HG03095 (cell line): ENCODE data around the gene PRR22.
"Not testable (repeated sequence)": the region's sequence is repeated elsewhere in the genome, so short reads cannot be mapped to it uniquely, and the experiment has no call there.

ENCODE experiments used
- ATAC-seq: cut with Tn5 transposase; IDR thresholded peaks from one replicate; pipeline ENCODE4 v1.9.1; 2021; ENCODE audit warnings: moderate library complexity; ENCODE audit not compliant: unreplicated experiment

The PRR22 gene

DNA sequence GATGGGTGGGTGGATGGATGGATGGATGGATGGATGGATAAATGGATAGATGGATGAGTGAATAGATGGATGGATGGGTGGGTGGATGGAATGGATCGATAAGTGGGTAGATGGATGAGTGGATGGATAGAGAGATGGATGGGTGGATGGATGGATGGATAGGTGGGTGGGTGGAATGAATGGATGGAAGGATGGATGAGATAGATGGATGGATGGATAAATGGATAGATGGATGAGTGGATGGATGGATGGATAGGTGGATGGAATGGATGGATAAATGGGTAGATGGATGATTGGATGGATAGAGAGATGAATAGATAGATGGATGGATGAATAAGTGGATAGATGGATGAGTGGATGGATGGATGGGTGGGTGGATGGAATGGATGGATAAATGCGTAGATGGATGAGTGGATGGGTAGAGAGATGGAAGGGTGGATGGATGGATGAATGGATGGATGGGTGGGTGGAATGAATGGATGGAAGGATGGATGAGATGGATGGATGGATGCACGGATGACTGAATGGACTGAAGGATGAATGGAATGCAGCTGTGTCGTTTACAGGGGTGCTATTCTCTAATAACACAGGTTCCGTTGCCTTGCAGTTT, 21.8 kb downstream of the PRR22 start:
- no peak for ATAC-seq

GRCh38 chr19:5753743-5754142, 30.8 kb downstream of the PRR22 start:
- ATAC-seq: no peak

GRCh38 chr19:5751709-5752108, 32.8 kb downstream of the PRR22 start:
- ATAC-seq: no peak

- ATAC-seq: no peak
These were observed 35.0 kb downstream of the PRR22 start for GRCh38 chr19:5749505-5749904.

DNA sequence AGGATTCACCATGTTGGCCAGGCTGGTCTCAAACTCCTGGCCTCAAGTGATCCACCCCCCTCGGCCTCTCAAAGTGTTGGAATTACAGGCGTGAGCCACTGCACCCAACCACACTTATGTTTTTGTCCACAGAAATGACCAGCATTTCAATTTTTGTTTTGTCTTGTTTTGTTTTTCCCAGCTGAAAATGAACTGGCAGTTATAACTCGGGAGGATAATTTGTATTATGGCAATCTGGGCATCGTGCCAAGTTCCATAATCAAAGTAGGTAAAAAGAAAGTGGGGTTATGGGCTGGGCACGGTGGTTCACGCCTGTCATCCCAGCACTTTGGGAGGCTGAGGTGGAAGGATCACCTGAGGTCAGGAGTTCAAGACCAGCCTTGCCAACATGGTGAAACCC, 35.6 kb downstream of the PRR22 start:
- ATAC-seq: not testable (repeated sequence)

- ATAC-seq: not testable (repeated sequence)
These were observed 39.5 kb downstream of the PRR22 start for GRCh38 chr19:5744999-5745398.

DNA sequence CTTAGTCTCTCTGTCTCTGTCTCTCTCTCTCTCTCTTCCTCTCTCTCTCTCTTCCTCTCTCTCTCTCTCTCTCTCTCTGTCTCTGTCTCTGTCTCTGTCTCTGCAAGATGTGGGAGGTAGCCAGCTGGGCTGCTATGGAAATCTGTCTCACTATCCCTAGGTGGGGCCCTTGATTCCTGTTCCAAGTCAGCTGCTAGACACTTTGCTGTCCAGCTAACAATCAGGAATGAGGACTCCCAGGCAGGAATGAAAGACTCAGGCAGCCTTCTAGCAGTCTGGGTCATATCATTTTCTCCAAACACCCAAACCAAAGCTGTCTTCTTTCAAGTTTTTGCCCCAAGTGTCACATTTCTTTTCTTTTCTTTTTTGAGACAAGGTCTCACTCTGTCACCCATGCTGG, 40.9 kb downstream of the PRR22 start:
- no peak for ATAC-seq

DNA sequence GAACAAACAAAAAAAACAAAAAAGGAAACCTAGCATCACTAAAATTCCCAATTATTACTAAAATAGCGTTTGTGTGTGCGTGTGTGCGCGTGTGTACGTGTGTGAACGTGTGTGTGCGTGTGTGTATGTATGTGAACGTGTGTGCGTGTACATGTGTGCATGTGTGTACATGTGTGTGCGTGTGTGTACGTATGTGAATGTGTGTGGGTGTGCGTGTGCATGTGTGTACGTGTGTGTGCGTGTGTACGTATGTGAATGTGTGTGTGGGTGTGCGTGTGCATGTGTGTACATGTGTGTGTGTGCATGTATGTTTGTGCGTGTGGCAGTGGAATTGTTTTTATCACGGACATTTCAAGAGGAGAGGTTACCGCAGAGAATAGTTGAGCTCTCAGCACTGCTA, 42.5 kb downstream of the PRR22 start:
- no peak for ATAC-seq

DNA sequence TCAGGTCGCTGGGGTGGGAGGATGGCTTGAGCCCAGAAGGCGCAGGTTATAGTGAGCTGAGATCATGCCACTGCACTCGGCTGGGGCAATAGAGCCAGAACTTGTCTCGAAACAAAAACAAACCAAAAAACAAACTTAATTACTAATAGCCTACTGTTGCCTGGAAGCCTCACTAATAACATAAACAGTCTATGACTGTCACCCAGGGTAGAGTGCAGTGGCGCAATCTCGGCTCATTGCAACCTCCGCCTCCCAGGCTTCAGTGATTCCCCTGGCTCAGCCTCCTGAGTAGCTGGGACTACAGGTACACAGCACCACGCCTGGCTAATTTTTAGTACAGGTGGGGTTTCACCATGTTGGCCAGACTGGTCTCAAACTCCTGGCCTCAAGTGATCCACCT, 46.1 kb downstream of the PRR22 start:
- no peak for ATAC-seq

DNA sequence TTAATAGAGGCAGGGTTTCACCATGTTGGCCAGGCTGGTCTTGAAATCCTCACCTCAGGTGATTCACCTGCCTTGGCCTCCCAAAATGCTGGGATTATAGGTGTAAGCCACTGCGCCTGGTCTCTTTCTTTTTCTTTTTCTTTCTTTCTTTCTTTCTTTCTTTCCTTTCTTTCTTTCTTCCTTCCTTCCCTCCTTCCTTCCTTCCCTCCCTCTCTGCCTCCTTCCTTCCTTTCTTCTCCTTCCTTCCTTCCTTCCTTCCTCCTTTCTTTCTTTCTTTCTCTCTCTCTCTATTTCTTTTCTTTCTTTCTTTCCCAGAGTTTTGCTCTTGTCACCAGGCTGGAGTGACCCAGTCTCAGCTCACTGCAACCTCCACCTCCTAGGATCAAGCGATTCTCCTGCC, 51.4 kb downstream of the PRR22 start:
- ATAC-seq: not testable (repeated sequence)
